Liver (tissue), 3 donors: ENCODE data around the gene AQP3.

Source experiments
- CTCF ChIP-seq: fragments of 150-350 bp; IDR thresholded peaks from 2 replicates; pipeline ENCODE4 v1.5.1; 2017; ENCODE audit warnings: improper control_type of control experiment, low read depth, low read length; ENCODE audit not compliant: missing input control
- EGR1 ChIP-seq, 2 donors: IDR thresholded peaks; 2 replicates each; pipeline ENCODE4 v1.6.1; 2016 to 2018; ENCODE audit warnings: antibody characterized with exemption in 2 of 2, low read depth in 2 of 2
- HNF4A ChIP-seq, 2 donors: conservative IDR thresholded peaks; 2 replicates each; pipeline ENCODE4 v1.6.1; 2016; ENCODE audit warnings: antibody characterized with exemption in 2 of 2, mild to moderate bottlenecking in 2 of 2
- donor health status: healthy.
- donor health status: healthy.

DNA sequence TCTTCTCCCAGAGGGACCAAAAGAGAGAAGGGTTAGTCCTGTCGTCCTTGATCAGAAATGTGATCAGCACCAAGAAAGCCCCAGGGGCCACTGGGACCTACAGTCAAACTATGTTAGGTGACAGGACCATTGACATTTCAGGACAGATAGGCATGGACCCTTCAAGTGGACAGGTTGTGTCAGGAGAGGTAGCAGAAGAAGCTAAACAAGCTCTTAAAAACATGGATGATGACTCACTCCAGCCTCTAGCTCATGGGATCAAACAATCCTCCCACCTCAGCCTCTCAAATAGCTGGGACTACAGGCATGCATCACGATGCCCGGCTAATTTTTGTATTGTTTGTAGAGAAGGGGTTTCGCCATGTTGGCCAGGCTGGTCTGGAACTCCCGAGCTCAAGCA is 2.3 kb upstream of the AQP3 start:
- TF ChIP-seq HNF4A (conservative IDR thresholded peaks at IDR 0.05) (no peak), CTCF (no peak), EGR1 (IDR thresholded peaks at IDR 0.05; ENCODE audit: low read depth in 2 of 2) (no peak)
